ENCODE measurements around the gene LRRC55. TPM values are rescaled to one million over a fixed set of nuclear protein-coding genes. Genes with fewer than 3 reads are reported as not detected.

The LRRC55 gene
- total and polyA plus RNA-seq, 9 of the 15 experiments (the other 6 are each of a cell fraction or from before 2014, with no cell fraction given): not detected

DNA sequence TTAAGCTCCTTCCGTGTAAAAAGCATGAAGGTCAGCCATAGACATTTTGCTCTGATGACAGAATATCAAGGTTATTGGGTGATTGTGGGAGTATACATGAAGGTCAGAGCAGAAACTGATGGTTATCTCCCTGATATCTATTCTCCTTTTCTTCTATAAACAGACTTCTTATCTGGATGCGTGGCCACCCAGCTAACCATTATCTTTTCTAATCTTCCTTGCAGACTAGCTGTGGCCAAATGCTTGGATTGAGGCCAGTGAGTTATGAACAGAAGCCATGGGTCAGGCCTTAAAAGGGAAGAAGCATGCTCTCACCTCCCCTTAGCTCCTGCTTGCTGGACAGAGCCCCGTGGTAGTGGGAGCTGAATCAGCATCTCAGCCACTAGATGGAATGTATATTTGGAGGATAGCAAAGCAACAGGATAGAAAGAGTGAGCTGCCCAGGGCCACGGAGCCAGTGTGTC is 31.3 kb upstream of the LRRC55 start (continued):
- TF ChIP-seq, protein P1, sequence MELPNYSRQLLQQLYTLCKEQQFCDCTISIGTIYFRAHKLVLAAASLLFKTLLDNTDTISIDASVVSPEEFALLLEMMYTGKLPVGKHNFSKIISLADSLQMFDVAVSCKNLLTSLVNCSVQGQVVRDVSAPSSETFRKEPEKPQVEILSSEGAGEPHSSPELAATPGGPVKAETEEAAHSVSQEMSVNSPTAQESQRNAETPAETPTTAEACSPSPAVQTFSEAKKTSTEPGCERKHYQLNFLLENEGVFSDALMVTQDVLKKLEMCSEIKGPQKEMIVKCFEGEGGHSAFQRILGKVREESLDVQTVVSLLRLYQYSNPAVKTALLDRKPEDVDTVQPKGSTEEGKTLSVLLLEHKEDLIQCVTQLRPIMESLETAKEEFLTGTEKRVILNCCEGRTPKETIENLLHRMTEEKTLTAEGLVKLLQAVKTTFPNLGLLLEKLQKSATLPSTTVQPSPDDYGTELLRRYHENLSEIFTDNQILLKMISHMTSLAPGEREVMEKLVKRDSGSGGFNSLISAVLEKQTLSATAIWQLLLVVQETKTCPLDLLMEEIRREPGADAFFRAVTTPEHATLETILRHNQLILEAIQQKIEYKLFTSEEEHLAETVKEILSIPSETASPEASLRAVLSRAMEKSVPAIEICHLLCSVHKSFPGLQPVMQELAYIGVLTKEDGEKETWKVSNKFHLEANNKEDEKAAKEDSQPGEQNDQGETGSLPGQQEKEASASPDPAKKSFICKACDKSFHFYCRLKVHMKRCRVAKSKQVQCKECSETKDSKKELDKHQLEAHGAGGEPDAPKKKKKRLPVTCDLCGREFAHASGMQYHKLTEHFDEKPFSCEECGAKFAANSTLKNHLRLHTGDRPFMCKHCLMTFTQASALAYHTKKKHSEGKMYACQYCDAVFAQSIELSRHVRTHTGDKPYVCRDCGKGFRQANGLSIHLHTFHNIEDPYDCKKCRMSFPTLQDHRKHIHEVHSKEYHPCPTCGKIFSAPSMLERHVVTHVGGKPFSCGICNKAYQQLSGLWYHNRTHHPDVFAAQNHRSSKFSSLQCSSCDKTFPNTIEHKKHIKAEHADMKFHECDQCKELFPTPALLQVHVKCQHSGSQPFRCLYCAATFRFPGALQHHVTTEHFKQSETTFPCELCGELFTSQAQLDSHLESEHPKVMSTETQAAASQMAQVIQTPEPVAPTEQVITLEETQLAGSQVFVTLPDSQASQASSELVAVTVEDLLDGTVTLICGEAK (IDR thresholded peaks at IDR 0.05): no peak
- TF ChIP-seq, protein P1 (CRISPR knock-in tag; IDR thresholded peaks at IDR 0.05): no peak
- TF ChIP-seq, protein P2, sequence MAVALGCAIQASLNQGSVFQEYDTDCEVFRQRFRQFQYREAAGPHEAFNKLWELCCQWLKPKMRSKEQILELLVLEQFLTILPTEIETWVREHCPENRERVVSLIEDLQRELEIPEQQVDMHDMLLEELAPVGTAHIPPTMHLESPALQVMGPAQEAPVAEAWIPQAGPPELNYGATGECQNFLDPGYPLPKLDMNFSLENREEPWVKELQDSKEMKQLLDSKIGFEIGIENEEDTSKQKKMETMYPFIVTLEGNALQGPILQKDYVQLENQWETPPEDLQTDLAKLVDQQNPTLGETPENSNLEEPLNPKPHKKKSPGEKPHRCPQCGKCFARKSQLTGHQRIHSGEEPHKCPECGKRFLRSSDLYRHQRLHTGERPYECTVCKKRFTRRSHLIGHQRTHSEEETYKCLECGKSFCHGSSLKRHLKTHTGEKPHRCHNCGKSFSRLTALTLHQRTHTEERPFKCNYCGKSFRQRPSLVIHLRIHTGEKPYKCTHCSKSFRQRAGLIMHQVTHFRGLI (CRISPR knock-in tag; IDR thresholded peaks at IDR 0.05): 0 out of 2 replicates have a peak, but pooled peaks have one; percentile 59
- TF ChIP-seq FOXA3 (CRISPR knock-in tag; conservative IDR thresholded peaks at IDR 0.05 in 1 of 2, IDR thresholded peaks at IDR 0.05 in 1 of 2) (peak in 1 of 2 experiments; percentile 36; a peak in 2 of 4 replicates), SMAD4 (CRISPR knock-in tag; conservative IDR thresholded peaks at IDR 0.05) (peak; percentile 42), ZNF583 (CRISPR knock-in tag; IDR thresholded peaks at IDR 0.05) (0 out of 2 replicates have a peak, but pooled peaks have one; percentile 25), TBL1XR1 (IDR thresholded peaks at IDR 0.05; ENCODE audit: low read length in 2 of 2) (peak in 1 of 2 experiments; percentile 73; a peak in 1 of 4 replicates), BACH1 (tag; IDR thresholded peaks at IDR 0.05) (peak; percentile 49; the same call in 1 of the 2 replicates), RCOR1 (IDR thresholded peaks at IDR 0.05; ENCODE audit: borderline replicate concordance in 1 of 2, low read depth in 2 of 2, low read length in 2 of 2) (peak in 1 of 2 experiments; percentile 83; a peak in 2 of 4 replicates), MAFG (tag; conservative IDR thresholded peaks at IDR 0.05) (peak; percentile 77), CREBBP (IDR thresholded peaks at IDR 0.05; ENCODE audit: low read depth, low read length) (no peak)
- TF ChIP-seq, protein P3, sequence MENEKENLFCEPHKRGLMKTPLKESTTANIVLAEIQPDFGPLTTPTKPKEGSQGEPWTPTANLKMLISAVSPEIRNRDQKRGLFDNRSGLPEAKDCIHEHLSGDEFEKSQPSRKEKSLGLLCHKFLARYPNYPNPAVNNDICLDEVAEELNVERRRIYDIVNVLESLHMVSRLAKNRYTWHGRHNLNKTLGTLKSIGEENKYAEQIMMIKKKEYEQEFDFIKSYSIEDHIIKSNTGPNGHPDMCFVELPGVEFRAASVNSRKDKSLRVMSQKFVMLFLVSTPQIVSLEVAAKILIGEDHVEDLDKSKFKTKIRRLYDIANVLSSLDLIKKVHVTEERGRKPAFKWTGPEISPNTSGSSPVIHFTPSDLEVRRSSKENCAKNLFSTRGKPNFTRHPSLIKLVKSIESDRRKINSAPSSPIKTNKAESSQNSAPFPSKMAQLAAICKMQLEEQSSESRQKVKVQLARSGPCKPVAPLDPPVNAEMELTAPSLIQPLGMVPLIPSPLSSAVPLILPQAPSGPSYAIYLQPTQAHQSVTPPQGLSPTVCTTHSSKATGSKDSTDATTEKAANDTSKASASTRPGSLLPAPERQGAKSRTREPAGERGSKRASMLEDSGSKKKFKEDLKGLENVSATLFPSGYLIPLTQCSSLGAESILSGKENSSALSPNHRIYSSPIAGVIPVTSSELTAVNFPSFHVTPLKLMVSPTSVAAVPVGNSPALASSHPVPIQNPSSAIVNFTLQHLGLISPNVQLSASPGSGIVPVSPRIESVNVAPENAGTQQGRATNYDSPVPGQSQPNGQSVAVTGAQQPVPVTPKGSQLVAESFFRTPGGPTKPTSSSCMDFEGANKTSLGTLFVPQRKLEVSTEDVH (IDR thresholded peaks at IDR 0.05; ENCODE audit: low read depth, partially characterized antibody): no peak
